Measurements from ENCODE around the gene EDEM2. TPM values are rescaled to one million over a fixed set of nuclear protein-coding genes. Genes with fewer than 3 reads are reported as not detected.
A peak's percentile ranks its signal among the peaks of the same experiment; 100 is the strongest.
"Not testable (repeated sequence)": the region's sequence is repeated elsewhere in the genome, so short reads cannot be mapped to it uniquely, and the experiment has no call there.

Gene EDEM2
- total and polyA plus RNA-seq, 8 donors, result 17.6 to 48.7 (median 20.8) TPM

- Histone ChIP-seq H3K27me3 (no peaks in the 10 kb centered on the region), H3K4me3 (no peak overlapping the region), H3K4me1 (peaks cover 0 to 15% of the 10 kb centered on the region in 2 donors), H3K27ac (no peak overlapping the region), H3K9me3 (no peaks in the 10 kb centered on the region), H3K36me3 (no peaks in the 10 kb centered on the region)
- DNase-seq (peak in 2 of 4 donors; percentile 36 to 58), ATAC-seq (peak; percentile 72)
- TF ChIP-seq, protein P1, sequence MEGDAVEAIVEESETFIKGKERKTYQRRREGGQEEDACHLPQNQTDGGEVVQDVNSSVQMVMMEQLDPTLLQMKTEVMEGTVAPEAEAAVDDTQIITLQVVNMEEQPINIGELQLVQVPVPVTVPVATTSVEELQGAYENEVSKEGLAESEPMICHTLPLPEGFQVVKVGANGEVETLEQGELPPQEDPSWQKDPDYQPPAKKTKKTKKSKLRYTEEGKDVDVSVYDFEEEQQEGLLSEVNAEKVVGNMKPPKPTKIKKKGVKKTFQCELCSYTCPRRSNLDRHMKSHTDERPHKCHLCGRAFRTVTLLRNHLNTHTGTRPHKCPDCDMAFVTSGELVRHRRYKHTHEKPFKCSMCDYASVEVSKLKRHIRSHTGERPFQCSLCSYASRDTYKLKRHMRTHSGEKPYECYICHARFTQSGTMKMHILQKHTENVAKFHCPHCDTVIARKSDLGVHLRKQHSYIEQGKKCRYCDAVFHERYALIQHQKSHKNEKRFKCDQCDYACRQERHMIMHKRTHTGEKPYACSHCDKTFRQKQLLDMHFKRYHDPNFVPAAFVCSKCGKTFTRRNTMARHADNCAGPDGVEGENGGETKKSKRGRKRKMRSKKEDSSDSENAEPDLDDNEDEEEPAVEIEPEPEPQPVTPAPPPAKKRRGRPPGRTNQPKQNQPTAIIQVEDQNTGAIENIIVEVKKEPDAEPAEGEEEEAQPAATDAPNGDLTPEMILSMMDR (IDR thresholded peaks at IDR 0.05), result no peak
- intact Hi-C loops (cut with DNase I), result no loop called here
These were observed 19.2 kb upstream of the EDEM2 start for GRCh38 chr20:35166242-35166830.

DNA sequence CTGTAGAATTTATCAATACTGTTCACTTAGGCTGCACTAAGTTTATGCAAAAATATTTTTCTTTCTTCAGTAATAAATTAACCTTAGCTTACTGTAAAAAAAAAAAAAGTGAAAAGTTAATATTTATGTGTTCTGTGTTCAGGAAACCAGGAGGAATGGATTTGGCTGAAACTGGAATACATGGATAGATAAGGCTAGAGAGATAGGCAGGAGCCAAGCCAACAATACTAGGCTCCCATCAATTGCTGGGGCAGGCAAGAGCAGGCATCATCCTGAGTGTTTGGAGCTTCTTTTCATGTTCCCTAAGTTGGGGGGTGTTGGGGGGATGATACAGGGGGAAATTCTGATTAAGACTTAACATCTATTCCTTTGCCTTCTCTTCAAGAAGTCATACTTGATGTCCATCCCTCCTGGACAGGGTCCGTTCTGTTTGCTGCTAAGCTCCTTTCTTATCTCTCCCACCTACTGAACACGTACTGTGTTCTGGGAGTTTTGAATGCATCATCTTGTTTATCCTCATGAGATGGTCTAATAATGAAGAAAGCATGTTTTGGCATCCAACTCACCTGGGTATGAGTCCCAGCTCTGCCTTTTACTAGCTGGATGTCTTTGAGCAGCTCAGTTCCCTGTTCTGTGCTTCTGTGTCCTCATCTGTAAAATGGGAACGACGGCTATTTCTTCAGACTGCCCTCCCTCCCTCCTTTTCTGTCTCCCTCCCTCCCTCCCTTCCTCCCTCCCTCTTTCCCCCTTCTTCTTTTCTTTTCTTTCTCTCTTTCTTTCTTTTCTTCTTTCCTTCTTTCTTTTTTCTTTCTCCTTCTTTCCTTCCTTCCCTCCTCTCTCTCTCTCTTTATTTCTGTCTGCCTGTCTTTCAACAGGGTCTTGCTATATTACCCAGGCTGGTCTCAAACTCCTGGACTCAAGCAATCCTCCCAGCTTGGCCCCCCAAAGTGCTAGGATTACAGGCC, 18.4 kb upstream of the EDEM2 start:
- H3K27ac ChIP-seq, result no peak overlapping the region
- no peaks in the 10 kb centered on the region for H3K27me3 ChIP-seq
- intact Hi-C loops (cut with DNase I), result no loop called here
- no peaks in the 10 kb centered on the region for H3K36me3 ChIP-seq
- H3K4me3 ChIP-seq, result no peak overlapping the region
- DNase-seq (no peak), ATAC-seq (no peak)
- TF ChIP-seq, protein P1 (IDR thresholded peaks at IDR 0.05), result no peak
- peaks cover 0 to 12% of the 10 kb centered on the region in 2 donors for H3K4me1 ChIP-seq
- H3K9me3 ChIP-seq, result no peaks in the 10 kb centered on the region

- H3K9me3 ChIP-seq; H3K36me3 ChIP-seq; H3K27me3 ChIP-seq; ATAC-seq; H3K4me3 ChIP-seq; DNase-seq; intact Hi-C loops (cut with DNase I); H3K27ac ChIP-seq: not testable (repeated sequence)
- H3K4me1 ChIP-seq, result peaks cover 0 to 12% of the 10 kb centered on the region in 2 donors
These were observed 17.4 kb upstream of the EDEM2 start for GRCh38 chr20:35164531-35164930.

DNA sequence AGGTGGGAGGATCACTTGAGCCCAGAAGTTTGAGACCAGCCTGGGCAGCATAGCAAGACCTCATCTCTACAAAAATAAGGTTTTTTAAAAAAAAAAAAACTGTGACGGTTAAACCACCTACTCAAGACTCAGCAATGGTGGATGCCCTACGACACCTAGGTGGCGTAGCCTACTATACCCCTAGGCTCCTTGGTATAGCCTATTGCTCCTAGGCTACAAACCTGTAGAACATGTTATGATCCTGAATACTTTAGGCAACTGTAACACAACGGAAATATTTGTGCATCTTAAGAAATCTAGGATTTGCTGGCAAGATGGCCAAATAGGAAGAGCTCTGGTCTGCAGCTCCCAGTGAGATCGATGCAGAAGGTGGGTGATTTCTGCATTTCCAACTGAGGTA, 13.2 kb upstream of the EDEM2 start:
- H3K9me3 ChIP-seq; H3K27me3 ChIP-seq; ATAC-seq; H3K27ac ChIP-seq; DNase-seq; H3K4me3 ChIP-seq; H3K4me1 ChIP-seq; intact Hi-C loops (cut with DNase I); H3K36me3 ChIP-seq: not testable (repeated sequence)

DNA sequence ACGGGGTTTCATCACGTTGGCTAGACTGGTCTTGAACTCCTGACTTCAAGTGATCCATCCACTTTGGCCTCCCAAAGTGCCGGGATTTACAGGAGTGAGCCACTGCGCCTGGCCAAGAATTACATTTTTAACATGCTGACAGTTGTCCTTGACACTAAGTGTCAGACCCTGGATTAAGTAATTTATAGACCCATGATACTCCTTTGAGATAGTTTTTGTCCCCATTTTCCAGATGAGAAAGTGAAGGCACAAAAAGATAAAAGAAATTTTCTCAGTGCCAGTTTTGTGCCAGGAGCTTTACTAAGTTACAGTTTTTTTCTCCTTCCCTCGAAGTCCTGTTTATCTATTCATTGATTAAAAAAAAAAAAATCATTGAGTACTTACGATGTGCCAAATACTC, 9.8 kb upstream of the EDEM2 start:
- Histone ChIP-seq H3K4me3 (no peak overlapping the region), H3K27ac (no peak overlapping the region), H3K36me3 (no peaks in the 10 kb centered on the region), H3K4me1 (no peaks in the 10 kb centered on the region), H3K27me3 (no peaks in the 10 kb centered on the region), H3K9me3 (no peaks in the 10 kb centered on the region)
- DNase-seq (no peak), ATAC-seq (no peak)
- intact Hi-C loops (cut with DNase I), result no loop called here
- TF ChIP-seq, protein P1 (IDR thresholded peaks at IDR 0.05), result no peak

DNA sequence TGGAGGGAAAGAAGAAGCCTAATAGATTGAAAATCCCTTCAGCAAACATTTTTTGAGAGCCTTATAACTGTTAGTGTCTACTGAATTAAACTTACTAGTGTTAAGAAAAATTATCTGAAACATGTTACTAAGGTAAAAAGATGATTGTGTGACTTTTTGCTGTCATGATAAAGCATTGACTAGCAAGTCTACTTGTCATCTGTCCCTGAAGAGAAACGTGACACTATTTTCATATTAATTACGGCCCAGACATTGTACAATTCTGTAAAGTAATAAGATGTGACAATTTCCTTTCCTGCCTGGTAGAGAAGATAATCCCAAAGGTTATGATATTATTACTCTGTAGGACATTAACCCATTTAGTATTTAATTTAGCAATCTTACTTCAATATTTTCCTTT, 8.8 kb upstream of the EDEM2 start:
- H3K36me3 ChIP-seq, result no peaks in the 10 kb centered on the region
- DNase-seq, result no peak
- no peaks in the 10 kb centered on the region for H3K27me3 ChIP-seq
- H3K4me3 ChIP-seq, result no peak overlapping the region
- intact Hi-C loops (cut with DNase I), result no loop called here
- no peak for ATAC-seq
- H3K4me1 ChIP-seq, result no peaks in the 10 kb centered on the region
- no peaks in the 10 kb centered on the region for H3K9me3 ChIP-seq
- TF ChIP-seq, protein P1 (IDR thresholded peaks at IDR 0.05), result no peak
- no peak overlapping the region for H3K27ac ChIP-seq
